HEK293 (cell line): ENCODE results near the gene COPS9.

ENCODE experiments used
- CTCF ChIA-PET: fragments of 350-600 bp; formaldehyde crosslinking; extraction: SDS; loops from one replicate; lab custom pipeline; 2021; ENCODE audit warnings: antibody characterized with exemption; lab: Yijun Ruan, JAX
- POLR2A ChIA-PET: fragments of 300-600 bp; formaldehyde crosslinking; extraction: SDS; loops from one replicate; lab custom pipeline; 2020; ENCODE audit warnings: antibody characterized with exemption, inconsistent platforms; lab: Yijun Ruan, JAX
- H3K27ac ChIP-seq: fragments of 200-500 bp; sonication (Bioruptor generic); 2 replicates; pipeline ENCODE4 v1.5.1; 2014; ENCODE audit warnings: low read depth, low read length, control low read depth, inconsistent platforms; ENCODE audit errors: extremely low read depth
- H3K36me3 ChIP-seq, 2 experiments: fragments of 200-500 bp in 1 of 2; sonication (Bioruptor generic) in 1 of 2; 1 replicate in 1 of 2; 2 replicates in 1 of 2; pipeline ENCODE4 v1.5.1; 2014 to 2017; ENCODE audit warnings: inconsistent platforms in 2 of 2, low read length in 2 of 2; ENCODE audit not compliant: control insufficient read depth in 2 of 2, insufficient read depth in 1 of 2
- H3K4me1 ChIP-seq: fragments of 200-500 bp; sonication (Bioruptor generic); 2 replicates; pipeline ENCODE4 v1.5.1; 2014; ENCODE audit warnings: mild to moderate bottlenecking, low read length, inconsistent platforms; ENCODE audit not compliant: control insufficient read depth, insufficient read depth
- H3K4me3 ChIP-seq: 2 replicates; pipeline ENCODE4 v1.5.1; 2011; ENCODE audit warnings: low read depth, mild to moderate bottlenecking, control low read depth, low read length, moderate library complexity
- H3K9me3 ChIP-seq: fragments of 200-500 bp; sonication (Bioruptor generic); 2 replicates; pipeline ENCODE4 v1.5.1; 2014; ENCODE audit warnings: low read depth, low read length, inconsistent platforms; ENCODE audit not compliant: control insufficient read depth, insufficient read depth
- KLF10 ChIP-seq: fragments of 450-650 bp; IDR thresholded peaks from 2 replicates; pipeline ENCODE4 v1.5.1; 2018; ENCODE audit warnings: missing biosample characterization, mild to moderate bottlenecking, missing genetic modification characterization
- PRDM10 ChIP-seq: fragments of 450-650 bp; formaldehyde crosslinking; IDR thresholded peaks from 2 replicates; pipeline ENCODE4 v1.5.1; 2016; ENCODE audit warnings: missing biosample characterization, missing genetic modification characterization
- ZBTB10 ChIP-seq: fragments of 450-650 bp; formaldehyde crosslinking; IDR thresholded peaks from 2 replicates; pipeline ENCODE4 v1.5.1; 2016; ENCODE audit warnings: missing biosample characterization, missing genetic modification characterization
- ZBTB17 ChIP-seq: fragments of 450-650 bp; formaldehyde crosslinking; IDR thresholded peaks from 2 replicates; pipeline ENCODE4 v1.5.1; 2016; ENCODE audit warnings: missing biosample characterization, missing genetic modification characterization
- ZBTB48 ChIP-seq: fragments of 450-650 bp; formaldehyde crosslinking; IDR thresholded peaks from 2 replicates; pipeline ENCODE4 v1.5.1; 2016; ENCODE audit warnings: missing biosample characterization, missing genetic modification characterization
- ZNF169 ChIP-seq: fragments of 450-650 bp; formaldehyde crosslinking; IDR thresholded peaks from 2 replicates; pipeline ENCODE4 v1.5.1; 2016; ENCODE audit warnings: missing biosample characterization, missing genetic modification characterization
- ZNF239 ChIP-seq: fragments of 450-650 bp; formaldehyde crosslinking; IDR thresholded peaks from 2 replicates; pipeline ENCODE4 v1.5.1; 2016; ENCODE audit warnings: missing biosample characterization, missing genetic modification characterization
- ZNF248 ChIP-seq: fragments of 450-650 bp; formaldehyde crosslinking; IDR thresholded peaks from 2 replicates; pipeline ENCODE4 v1.5.1; 2017; ENCODE audit warnings: missing biosample characterization, missing genetic modification characterization
- ZNF266 ChIP-seq: fragments of 450-650 bp; formaldehyde crosslinking; IDR thresholded peaks from 2 replicates; pipeline ENCODE4 v1.5.1; 2016; ENCODE audit warnings: missing biosample characterization, missing genetic modification characterization, low read depth
- ZNF280D ChIP-seq: fragments of 450-650 bp; formaldehyde crosslinking; IDR thresholded peaks from 2 replicates; pipeline ENCODE4 v1.5.1; 2016; ENCODE audit warnings: missing biosample characterization, missing genetic modification characterization
- ZNF350 ChIP-seq: fragments of 450-650 bp; formaldehyde crosslinking; IDR thresholded peaks from 2 replicates; pipeline ENCODE4 v1.5.0; 2017; ENCODE audit warnings: missing biosample characterization, mild to moderate bottlenecking, missing genetic modification characterization
- ZNF37A ChIP-seq: fragments of 450-650 bp; IDR thresholded peaks from 2 replicates; pipeline ENCODE4 v1.5.1; 2018; ENCODE audit warnings: missing biosample characterization, missing genetic modification characterization
- ZNF433 ChIP-seq: fragments of 450-650 bp; formaldehyde crosslinking; IDR thresholded peaks from 2 replicates; pipeline ENCODE4 v1.5.1; 2016; ENCODE audit warnings: missing biosample characterization, missing genetic modification characterization, low read depth
- ZNF488 ChIP-seq: fragments of 450-650 bp; formaldehyde crosslinking; IDR thresholded peaks from 2 replicates; pipeline ENCODE4 v1.5.1; 2016; ENCODE audit warnings: missing biosample characterization, missing genetic modification characterization
- ZNF843 ChIP-seq: fragments of 450-650 bp; formaldehyde crosslinking; IDR thresholded peaks from 2 replicates; pipeline ENCODE4 v1.5.1; 2016; ENCODE audit warnings: missing biosample characterization, missing genetic modification characterization
- ZSCAN4 ChIP-seq: fragments of 450-650 bp; formaldehyde crosslinking; IDR thresholded peaks from 2 replicates; pipeline ENCODE4 v1.5.1; 2017; ENCODE audit warnings: missing biosample characterization, missing genetic modification characterization

Gene COPS9

GRCh38 chr2:240112914-240113690, 23.0 kb downstream of the COPS9 start:
- ChIA-PET POLR2A (no interaction called here), CTCF (interaction anchor here (2.0 kb wide), 1 partner anchor 52 kb away, joined by 7 read pairs; no protein-coding TSS in a partner anchor)
- peaks cover 2% of the 10 kb centered on the region; the same call in 1 of the 2 replicates for H3K4me1 ChIP-seq

GRCh38 chr2:240111253-240111652, 24.9 kb downstream of the COPS9 start:
- CTCF ChIA-PET = interaction anchor here (1.8 kb wide), 1 partner anchor 32 kb away, joined by 4 read pairs; no protein-coding TSS in a partner anchor
- no peak for TF ChIP-seq ZNF266
- TF ChIP-seq ZBTB10 (tag by site-specific recombination) = no peak
- peak; percentile 49 for TF ChIP-seq ZBTB17
- H3K9me3 ChIP-seq = no peaks in the 10 kb centered on the region
- H3K36me3 ChIP-seq = no peaks in the 10 kb centered on the region
- H3K4me3 ChIP-seq = no peak overlapping the region
- POLR2A ChIA-PET = no interaction called here
- H3K4me1 ChIP-seq = peaks cover 2% of the 10 kb centered on the region; the same call in 1 of the 2 replicates
- H3K27ac ChIP-seq = no peak overlapping the region

More at GRCh38 chr2:240112914-240113690, 23.0 kb downstream of the COPS9 start:
- TF ChIP-seq ZNF433 (no peak), PRDM10 (tag by site-specific recombination) (no peak), ZSCAN4 (tag by site-specific recombination) (no peak), ZNF843 (tag by site-specific recombination) (no peak), ZNF280D (tag by site-specific recombination) (no peak)
- Histone ChIP-seq H3K36me3 (no peaks in the 10 kb centered on the region), H3K27ac (no peak overlapping the region), H3K9me3 (no peaks in the 10 kb centered on the region; the same call in 1 of the 2 replicates), H3K4me3 (no peak overlapping the region)

- POLR2A ChIA-PET = no interaction called here
- CTCF ChIA-PET = no interaction called here
- H3K36me3 ChIP-seq = no peaks in the 10 kb centered on the region
- H3K9me3 ChIP-seq = no peaks in the 10 kb centered on the region
- H3K4me1 ChIP-seq = peaks cover 2% of the 10 kb centered on the region; the same call in 1 of the 2 replicates
- TF ChIP-seq ZNF239 (tag by site-specific recombination) (no peak), ZNF169 (tag by site-specific recombination) (no peak), ZNF843 (tag by site-specific recombination) (no peak), ZNF488 (tag by site-specific recombination) (no peak), ZNF37A (tag by site-specific recombination) (no peak), ZBTB48 (tag by site-specific recombination) (no peak), KLF10 (tag by site-specific recombination) (no peak), ZNF350 (tag by site-specific recombination) (no peak), ZNF248 (no peak)
- H3K4me3 ChIP-seq = no peak overlapping the region
- no peak overlapping the region for H3K27ac ChIP-seq
These were observed 26.7 kb downstream of the COPS9 start for GRCh38 chr2:240109386-240109785.
